GM19372 (cell line): Measurements from ENCODE around the gene PLA2G4E.

Experiments used
- ATAC-seq: cut with Tn5 transposase; IDR thresholded peaks from one replicate; pipeline ENCODE4 v1.9.1; 2021; ENCODE audit warnings: mild to moderate bottlenecking, low read depth, moderate library complexity; ENCODE audit not compliant: unreplicated experiment

Gene PLA2G4E

GRCh38 chr15:41958002-41958420, 62.8 kb downstream of the PLA2G4E start:
- ATAC-seq = no peak

GRCh38 chr15:41957021-41957897, 63.6 kb downstream of the PLA2G4E start:
- ATAC-seq = no peak

- no peak for ATAC-seq
Measured at GRCh38 chr15:41955807-41956525, 64.9 kb downstream of the PLA2G4E start.

GRCh38 chr15:41955100-41955499, 65.7 kb downstream of the PLA2G4E start:
- ATAC-seq = no peak

GRCh38 chr15:41954036-41954435, 66.8 kb downstream of the PLA2G4E start:
- ATAC-seq = no peak

GRCh38 chr15:41952013-41952563, 68.8 kb downstream of the PLA2G4E start:
- ATAC-seq = no peak

GRCh38 chr15:41951571-41951970, 69.3 kb downstream of the PLA2G4E start:
- no peak for ATAC-seq

- no peak for ATAC-seq
Measured at GRCh38 chr15:41950489-41950888, 70.4 kb downstream of the PLA2G4E start.

- no peak for ATAC-seq
Measured at GRCh38 chr15:41950127-41950483, 70.7 kb downstream of the PLA2G4E start.

GRCh38 chr15:41949401-41950126, 71.3 kb downstream of the PLA2G4E start:
- ATAC-seq = no peak

GRCh38 chr15:41948490-41948889, 72.4 kb downstream of the PLA2G4E start:
- no peak for ATAC-seq

GRCh38 chr15:41946970-41947369, 73.9 kb downstream of the PLA2G4E start:
- no peak for ATAC-seq

- ATAC-seq = no peak
Measured at GRCh38 chr15:41945731-41946130, 75.1 kb downstream of the PLA2G4E start.

GRCh38 chr15:41945221-41945620, 75.6 kb downstream of the PLA2G4E start:
- no peak for ATAC-seq

- ATAC-seq = no peak
Measured at GRCh38 chr15:41944313-41944940, 76.4 kb downstream of the PLA2G4E start.

- ATAC-seq = no peak
Measured at GRCh38 chr15:41943543-41944312, 77.1 kb downstream of the PLA2G4E start.

GRCh38 chr15:41942886-41943285, 78.0 kb downstream of the PLA2G4E start:
- no peak for ATAC-seq

- no peak for ATAC-seq
Measured at GRCh38 chr15:41941644-41942415, 79.0 kb downstream of the PLA2G4E start.

GRCh38 chr15:41940441-41940857, 80.4 kb downstream of the PLA2G4E start:
- ATAC-seq = no peak
